Measurements from ENCODE around the gene SLC25A25.
A peak's percentile ranks its signal among the peaks of the same experiment; 100 is the strongest.
"Not testable (repeated sequence)": the region's sequence is repeated elsewhere in the genome, so short reads cannot be mapped to it uniquely, and the experiment has no call there.

Gene SLC25A25

DNA sequence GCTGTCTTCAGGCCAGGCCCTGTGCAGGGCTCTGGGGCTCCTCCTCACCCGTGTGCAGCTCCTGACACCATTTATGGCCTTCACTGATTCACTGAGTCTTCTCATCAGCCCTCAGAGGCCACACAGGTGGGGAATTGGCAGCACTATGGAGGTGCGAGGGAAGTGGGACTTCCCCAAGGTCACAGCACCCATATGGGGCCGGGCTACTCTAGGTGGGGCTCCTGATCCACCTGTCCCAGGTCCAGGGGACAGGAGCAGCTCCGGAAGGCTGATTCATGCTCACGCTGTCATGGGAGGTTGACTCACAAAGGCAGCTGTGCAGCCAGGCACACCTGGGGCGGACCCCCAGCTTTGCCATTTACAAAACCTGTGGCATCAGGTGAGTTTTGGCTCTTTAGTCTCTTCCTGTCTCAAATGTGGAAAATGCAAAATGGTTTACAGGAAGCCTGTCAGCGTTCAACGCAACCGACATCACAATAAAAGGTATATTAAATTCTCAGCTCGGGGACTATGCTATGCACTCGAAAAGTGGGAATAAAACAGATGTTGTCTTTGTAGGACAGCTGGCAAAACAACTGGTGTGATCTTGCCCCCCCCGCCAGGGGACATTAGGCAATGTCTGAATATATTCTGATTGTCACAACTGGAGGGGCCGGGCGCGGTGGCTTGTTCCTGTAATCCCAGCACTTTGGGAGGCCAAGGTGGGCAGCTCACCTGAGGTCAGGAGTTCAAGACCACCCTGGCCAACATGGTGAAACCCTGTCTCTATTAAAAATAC is 15.9 kb upstream of the SLC25A25 start:
- DNase-seq (ENCODE audit: low read depth in 2 of 2): no peak

DNA sequence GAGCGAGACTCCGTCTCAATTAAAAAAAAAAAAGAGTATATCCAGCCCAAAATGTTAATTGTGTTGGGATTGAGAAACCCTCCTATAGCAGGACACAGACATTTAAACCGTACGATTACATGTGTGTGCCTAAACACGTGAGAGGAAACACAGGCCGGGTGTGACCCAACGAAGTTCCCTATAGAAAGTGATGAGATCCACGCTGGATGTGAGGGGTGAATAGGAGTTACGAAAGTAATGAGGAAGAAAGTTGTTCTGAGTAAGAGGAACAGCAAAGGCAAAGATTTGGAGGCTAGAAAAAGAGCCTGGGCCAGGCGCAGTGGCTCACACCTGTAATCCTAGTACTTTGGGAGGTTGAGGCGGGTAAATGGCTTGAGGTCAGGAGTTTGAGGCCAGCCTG is 14.5 kb upstream of the SLC25A25 start:
- no peak for DNase-seq (ENCODE audit: low read depth in 2 of 2)

DNA sequence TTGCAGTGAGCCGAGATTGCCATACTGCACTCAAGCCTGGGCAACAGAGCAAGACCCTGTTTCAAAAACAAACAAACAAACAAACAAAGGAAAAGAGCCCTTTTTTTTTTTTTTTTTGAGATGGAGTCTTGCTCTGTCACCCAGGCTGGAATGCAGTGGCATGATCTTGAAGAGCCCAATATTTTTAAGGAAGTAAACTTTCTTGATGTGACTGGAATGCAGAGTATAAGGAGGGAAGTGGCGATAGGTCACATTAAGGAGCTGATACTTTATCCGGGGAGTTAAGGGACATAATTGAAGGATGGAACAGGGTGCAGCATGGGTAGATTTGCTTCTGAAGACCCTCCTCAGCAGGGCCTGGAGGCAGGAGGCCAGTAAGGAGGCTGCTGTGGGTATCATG is 13.9 kb upstream of the SLC25A25 start:
- DNase-seq (ENCODE audit: low read depth in 2 of 2): no peak

DNA sequence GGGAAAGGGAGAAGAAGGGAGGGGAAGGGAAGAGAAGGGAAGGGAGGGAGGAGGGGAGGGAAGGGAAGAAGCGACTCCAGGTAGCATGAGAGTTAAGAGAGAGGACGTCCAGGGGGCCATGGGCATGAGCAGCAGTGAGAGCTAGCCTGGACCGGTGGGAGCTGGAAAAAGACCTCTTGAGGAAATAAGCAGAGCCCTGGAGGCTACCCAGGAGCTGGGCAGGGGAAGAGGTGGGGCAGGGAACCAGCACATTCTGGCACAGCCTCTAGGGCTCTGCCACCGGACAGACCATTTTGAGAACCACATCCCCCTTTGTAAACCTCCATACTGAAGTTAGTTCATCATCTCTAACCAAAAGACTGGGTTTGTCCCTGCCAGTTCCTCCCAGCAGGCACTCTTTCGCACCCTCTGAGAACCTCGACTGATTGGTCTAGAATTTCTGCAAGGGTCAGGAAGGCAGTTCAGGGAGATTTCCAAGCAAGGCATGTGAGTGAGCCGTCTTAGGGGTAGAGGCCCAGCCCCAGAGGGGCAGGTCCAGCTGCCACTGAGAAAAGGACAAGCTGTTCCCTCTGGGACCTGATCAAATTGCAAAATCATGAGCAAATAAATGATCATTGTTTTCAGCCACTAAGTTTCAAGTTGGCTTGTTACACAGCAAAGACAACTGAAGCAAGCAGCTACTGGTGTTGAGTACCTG is 12.5 kb upstream of the SLC25A25 start:
- DNase-seq (ENCODE audit: low read depth in 2 of 2): no peak

DNA sequence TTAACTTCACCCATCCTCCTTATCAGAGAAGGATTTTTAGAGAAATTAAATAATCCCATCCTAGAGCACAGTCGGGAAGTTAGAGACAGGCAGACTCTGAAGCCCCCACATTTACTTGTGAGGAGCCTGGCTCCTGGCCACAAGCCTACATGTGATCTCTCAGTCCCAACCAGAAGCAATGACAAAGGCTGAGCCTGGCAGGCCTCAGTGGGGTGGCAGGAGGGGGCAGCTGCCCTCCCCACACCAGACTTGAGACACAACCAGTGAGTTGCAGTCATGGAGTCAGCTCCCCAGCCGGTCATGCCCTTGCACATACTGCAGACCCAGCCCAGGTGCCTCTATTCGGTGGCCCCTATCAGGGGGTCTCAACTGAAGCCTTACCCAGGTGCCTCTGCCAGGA is 11.9 kb upstream of the SLC25A25 start:
- DNase-seq (ENCODE audit: low read depth in 2 of 2): no peak

DNA sequence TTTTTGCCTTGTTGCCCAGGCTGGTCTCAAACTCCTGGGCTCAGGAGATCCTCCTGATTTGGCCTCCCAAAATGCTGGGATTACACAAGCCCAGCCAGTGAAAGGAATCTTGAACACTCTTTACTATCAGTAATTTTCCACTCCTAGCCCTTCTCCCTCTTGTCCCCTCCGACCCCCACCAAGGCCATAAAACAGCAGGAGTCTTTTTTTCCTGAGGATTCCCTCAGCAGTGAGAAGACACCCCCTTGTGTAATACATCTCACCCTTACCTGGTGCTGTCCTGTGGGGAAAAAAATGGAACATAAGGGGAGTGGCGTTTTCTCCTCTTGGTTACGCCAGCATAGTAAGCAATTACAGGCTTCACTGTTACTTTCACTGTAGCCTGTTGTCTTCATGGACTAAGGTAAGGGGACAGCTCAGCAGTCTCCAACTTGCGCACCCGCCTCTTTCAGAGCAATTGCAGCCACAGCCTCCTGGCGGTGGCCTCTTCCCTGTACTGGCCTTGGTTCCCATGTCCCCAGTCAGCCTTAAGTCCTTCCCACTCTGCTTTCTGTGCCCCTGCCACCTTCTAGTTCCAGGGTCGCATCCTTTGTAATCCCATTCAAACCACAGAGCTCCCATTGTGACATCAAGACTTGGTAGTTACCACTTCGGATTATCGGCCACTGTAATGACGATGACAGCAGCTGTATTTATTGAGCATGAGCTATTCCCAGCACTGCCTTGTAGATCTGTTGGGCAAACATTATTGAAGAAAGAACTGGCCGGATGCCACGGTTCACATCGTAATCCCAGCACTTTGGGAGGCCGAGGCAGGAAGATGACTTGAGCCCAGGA is 10.9 kb upstream of the SLC25A25 start:
- DNase-seq (ENCODE audit: low read depth in 2 of 2): no peak

DNA sequence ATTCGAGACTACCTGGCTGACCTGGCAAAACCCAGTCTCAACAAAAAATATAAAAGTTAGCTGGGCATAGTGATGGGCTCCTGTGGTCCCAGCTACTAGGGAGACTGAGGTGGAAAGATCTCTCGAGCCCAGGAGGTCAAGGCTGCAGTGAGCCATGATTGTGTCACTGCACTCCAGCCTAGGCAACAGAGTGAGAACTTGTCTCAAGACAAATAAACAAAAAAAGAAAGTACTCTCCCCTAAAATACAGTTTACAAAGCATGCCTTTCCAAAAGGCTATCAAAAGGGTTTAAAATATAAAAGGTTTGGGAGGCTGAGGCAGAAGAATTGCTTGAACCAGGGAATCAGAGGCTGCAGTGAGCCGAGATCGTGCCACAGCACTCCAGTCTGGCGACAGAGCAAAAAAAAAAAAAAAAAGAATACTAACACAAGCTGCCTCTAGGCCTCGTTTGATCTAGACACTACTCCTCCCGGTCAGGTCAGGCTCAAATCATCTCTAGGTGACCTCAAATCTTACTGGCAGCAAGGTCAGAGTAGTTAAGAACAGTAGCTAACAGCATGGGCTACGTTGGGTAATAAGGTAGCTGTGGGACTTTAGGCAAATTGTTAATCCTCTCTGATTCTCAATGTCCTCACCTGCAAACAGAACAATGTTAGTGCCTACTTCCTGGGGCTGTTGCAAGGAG is 10.2 kb upstream of the SLC25A25 start:
- no peak for DNase-seq (ENCODE audit: low read depth in 2 of 2)

DNA sequence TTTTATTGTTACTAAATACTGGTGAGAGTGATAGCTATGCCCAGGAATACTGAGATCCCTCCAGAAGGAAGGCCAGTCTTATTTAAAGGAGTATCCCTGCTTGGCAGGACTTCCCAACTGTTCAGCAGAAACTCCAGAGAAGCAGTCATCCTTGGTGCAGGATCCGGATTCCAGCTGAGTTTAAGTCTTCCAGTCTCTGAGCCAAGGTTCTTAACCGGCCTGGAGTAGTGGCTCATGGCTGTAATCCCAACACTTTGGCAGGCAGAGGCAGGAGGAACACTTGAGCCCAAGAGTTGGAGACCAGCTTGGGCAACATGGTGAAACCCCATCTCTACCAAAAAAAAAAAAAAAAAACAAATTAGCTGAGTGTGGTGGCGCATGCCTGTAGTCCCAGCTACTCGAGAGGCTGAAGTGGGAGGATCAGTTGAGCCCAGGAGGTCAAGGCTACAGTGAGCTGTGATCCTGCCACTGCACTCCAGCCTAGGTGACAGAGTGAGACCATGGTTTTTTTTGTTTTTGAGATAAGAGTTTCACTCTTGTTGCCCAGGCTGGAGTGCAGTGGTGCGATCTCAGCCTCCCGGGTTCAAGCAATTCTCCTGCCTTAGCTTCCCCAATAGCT is 8.6 kb upstream of the SLC25A25 start:
- DNase-seq (ENCODE audit: low read depth in 2 of 2): no peak

DNA sequence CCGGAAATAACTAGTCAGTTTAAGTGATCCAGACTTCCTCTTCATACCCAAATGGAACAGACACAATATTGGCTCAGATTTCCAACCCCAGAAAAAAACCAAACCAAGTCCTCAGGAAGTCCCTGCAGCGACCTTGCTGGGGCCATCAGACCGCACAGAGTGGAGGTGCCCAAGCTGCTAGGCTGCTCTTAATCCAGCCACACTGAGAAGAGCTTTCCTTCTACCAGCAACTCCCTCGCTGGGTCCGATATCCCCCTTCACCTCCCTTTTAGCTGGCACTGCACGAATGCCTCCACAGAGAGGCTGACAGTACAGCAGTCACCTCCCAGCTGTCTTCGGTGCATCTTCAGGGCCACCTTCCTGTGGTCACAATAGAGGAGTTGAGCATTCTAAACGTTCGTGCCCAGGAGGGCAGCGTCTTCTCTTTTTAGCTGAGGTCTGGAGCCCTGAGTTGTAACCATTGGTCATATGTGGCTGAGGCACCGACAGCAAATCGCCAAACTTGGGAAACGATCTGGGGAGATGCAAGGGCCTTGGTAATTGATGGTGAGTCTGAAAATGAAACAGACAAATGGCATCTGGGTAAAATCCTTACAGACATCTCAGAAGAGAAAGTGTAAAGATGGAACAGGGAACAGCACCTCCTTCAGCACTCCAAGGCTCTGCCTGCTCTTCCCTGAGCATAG is 6.6 kb upstream of the SLC25A25 start:
- DNase-seq (ENCODE audit: low read depth in 2 of 2): no peak

DNA sequence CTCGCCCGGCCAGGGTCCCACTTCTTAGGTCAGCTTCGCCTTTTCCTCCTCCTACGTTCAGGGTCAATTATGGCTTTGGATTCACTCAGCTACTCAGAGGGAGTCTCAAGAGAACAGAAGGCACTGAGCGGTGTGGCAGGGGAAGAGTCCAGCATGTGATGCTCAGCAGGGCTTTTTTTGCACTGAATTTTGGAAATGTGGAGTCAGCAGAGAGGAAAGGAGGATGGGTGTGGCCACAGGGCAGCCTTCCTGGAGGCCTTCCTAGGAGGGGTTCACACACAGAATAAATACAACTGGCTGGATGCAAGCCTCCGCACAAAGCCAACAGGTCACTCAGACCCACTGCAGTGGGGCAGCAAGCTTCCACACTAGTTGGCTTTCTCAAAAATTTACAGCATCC is 5.8 kb upstream of the SLC25A25 start:
- no peak for DNase-seq (ENCODE audit: low read depth in 2 of 2)

DNA sequence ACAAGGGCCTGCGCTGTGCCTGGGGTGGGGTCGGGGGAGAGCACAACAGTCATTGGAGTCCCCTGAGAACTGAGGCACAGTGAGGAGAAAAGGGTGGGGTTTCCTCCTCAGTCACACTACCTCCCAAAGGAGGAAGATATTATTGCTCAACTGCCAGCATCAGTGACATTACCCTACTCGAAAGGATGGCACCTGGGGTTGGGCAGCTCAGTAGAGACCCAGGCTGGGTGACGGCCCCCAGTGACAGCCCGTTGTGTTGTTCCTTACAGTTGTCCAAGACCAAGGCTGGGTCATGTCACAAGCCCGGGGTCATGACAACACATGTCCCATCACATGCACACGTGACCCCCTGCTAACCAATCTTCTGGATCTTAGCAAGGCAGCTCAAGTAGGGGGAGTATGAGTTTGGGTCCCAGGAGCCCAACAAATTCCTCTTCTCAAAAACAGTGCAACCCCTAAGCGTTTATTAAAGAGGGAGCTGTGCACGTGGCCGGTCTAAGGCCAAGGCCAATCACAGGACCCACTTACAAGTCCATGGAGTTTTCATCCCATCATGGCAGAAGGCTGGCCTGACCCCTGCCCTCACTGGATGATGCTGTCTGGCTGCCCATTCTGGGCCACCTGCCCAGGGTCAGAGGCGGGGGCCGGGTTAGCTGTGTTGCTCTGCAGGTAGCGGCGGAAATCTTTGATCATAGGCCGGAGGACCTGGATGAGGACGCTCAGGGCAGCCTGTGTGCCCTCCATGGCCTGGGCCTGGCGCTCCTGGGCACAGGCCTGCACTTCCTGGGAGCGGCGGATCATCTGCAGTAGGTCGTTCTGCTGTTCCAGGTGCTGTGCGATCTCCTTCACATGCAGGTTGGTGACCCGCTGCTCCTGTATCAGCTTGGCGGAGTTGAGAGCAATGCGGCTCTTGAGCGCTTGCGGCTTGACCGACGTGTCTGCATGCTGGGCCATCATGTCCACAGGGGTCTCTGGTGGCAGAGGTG is 4.9 kb upstream of the SLC25A25 start:
- DNase-seq (ENCODE audit: low read depth in 2 of 2): no peak

DNA sequence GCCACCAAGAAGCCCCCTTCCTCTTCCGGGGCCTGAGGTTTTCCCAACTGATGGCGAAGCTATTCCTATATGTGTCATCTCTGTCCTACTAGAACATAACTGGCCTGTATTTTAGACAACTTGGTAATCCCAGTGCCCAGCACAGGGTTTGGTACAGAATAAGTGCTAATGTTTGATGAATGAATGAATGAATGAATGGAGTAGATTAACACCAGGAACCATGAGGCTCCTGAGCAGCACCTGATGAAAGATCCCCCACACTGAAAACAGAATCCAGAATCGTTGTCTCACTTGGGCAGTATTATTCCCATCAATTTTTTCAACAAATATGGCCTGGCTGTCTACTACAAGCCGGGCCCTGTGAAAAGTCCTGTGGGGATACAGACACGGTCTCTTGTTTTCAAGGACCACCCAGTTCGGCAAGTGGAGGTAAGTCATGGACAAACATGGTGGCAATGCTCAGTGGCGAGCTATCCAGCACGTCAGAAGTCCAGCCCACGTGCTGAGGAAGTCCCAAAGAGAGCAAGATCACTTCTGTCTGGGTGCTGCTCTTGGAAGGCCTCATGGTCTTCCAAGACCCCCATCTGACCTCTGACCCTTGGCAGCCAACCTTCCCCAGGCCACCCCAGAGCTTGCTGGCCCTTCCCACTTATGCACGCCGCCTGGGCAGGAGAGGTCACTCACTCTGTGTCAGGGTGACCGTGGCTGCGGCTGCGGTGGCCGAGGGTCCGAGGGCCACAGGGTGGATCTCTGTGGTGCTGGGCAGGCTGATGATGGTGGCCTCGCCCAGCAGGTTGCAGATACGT is 1.9 kb upstream of the SLC25A25 start:
- DNase-seq (ENCODE audit: low read depth in 2 of 2): no peak

DNA sequence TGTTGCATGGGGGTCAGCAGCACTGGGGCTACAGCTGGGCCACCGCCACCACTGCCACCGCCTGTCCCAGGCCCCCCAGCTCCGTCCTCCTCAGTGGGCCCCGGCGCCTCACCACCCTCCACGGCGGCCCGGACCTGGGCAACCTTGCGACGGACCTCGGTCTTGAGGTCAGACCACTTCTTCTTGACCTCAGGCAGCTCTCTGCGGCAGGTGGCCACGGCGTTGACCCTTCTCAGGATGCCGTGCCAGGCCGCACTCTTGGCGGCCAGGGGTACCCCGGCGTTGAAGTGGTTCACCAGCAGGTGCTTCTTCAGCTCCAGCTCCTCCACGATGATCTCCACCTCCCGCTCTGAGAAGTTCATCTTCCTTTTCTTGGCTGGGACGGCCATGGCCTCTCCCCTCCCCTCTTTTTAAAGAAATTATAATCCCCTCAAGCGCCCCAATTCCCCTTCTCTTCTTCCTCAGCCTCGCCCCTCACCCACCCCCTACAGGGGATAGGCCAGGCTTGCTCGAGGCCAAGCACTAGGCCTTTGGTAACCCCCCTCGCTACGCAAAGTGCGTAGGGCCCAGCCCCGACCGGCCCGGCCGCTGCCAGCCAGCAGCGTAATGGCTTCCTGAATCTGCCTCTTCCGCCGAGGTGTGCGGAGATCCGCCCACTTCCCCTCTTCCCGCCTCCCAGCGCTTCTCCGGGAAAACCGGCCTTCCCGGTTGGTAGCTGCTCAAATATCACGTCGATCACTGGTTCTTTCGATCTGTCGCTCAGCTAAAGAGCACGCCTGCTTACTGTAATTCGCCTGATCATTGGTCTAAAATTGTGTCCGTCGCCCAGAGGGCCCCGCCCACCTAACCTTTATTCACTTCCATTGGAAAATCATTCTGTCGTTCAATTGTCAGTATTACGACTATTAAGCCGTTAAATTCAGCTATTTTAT is 1.1 kb upstream of the SLC25A25 start, which contains the start of gene NAIF1:
NAIF1 (minus strand) TSS at position 608 of the 932 bp plus-strand sequence; CDS start at position 389, 219 bp downstream.
- DNase-seq (ENCODE audit: low read depth in 2 of 2): peak; percentile 94

DNA sequence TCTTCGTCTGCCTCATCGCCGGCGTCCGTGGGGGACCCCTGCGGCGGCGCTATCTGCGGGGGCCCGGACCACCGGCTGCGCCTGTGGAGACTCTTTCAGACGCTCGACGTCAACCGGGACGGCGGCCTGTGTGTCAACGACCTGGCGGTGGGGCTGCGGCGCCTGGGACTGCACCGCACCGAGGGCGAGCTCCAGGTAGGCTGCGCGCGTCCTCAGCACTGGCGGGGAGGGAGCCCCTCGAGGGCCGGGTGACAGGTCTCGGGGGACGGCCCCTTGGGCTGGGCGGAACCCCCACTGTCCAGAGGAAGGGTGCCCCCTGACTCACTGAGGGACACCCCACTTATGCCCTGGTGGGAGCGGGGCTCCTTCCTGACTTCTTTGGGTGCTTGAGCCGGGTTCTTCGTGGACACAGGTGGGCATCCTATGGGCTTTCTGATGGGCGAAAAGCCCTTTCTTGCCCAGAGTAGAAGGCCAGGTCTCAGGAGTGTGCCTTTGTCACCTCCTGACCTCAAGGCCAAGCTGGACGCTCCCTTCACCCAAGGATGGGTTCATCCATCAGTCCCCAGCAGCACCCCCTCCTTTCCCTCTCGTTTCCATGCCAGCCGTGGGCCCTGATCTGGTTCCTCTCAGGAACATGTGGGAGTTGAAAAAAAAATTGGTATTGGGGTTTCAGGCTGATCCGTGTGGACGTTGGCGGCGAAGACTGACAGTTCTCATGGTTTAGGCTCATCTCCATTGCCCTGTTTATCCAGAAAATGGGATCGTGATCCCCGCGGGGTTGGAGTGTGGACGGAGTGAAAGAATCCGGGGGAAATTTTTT is 564 bp downstream of the SLC25A25 start:
- no peak for DNase-seq (ENCODE audit: low read depth in 2 of 2)

DNA sequence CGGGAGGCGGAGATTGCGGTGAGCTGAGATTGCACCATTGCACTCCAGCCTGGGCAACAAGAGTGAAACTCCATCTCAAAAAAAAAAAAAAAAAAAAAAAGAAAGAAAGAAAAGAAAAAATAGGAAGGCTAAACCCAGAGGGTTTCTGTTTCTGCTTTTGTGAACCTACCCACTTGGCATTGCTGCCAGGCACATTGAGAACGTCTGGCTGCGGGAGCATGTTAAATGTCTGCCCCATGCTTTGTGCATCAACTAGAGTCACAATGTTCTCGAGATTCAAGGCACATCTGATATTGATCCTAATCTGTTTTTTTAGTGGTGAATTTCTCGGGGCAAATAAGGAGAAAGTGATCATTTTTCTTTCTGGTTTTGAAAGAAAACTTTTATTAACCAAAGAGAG is 2.8 kb downstream of the SLC25A25 start:
- no peak for DNase-seq (ENCODE audit: low read depth in 2 of 2)

DNA sequence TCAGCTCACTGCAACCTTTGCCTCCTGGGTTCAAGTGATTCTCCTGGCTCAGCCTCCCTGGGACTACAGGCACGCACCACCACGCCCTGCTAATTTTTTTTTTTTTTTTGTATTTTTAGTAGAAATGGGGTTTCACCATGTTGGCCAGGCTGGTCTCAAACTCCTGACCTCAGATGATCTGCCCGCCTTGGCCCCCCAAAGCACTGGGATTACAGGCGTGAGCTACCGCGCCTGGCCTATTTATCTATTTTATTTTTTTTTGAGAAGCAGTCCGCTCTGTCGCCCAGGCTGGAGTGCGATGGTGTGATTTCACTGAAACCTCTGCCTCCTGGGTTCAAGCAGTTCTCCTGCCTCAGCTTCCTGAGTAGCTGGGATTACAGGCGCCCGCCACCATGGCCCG is 3.4 kb downstream of the SLC25A25 start:
- not testable (repeated sequence) for DNase-seq (ENCODE audit: low read depth in 2 of 2)

Measured in stimulated activated CD8-positive, alpha-beta memory T cell treated with anti-CD3 and anti-CD28 coated beads, Interleukin-15, amount 100 ng/mL, for 4 hours (primary cell).